ENCODE results near the gene PLEKHA8. TPM values are rescaled to one million over a fixed set of nuclear protein-coding genes. Genes with fewer than 3 reads are reported as not detected.

The PLEKHA8 gene
- total RNA-seq, 1 experiment from 2014 or later, result 38.1 TPM

- TF ChIP-seq, protein P1, sequence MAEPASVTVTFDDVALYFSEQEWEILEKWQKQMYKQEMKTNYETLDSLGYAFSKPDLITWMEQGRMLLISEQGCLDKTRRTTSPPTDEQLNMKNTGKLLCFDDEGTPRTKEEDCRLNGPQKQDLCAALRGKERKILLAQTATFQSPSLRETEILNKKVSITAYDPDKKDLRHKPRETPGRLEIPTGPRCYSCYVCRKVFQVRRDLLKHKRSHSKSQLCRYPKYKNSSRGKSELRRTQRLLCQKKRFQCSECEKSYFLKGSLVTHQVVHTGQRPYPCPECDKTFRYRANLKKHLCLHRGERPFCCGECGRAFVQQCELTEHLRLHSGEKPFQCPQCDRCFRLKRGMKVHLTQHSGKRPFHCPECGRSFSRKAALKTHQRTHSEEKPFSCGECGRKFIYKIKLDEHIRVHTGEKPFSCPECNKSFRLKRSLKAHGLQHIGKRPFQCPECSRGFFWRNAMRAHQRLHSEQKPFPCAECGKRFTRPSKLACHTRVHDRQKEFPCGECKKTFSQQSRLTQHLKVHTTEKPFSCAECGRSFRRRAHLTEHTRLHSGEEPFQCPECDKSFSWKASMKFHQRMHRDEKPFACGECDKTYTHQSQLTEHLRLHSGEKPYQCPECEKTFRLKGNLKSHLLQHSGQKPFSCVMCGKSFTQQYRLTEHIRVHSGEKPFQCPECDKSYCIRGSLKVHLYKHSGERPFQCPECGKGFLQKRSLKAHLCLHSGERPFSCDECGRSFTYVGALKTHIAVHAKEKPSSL (CRISPR knock-in tag; conservative IDR thresholded peaks at IDR 0.05), result no peak
- TF ChIP-seq NR3C1 (CRISPR knock-in tag; conservative IDR thresholded peaks at IDR 0.05; ENCODE audit: low read depth) (no peak), ZNF317 (CRISPR knock-in tag; IDR thresholded peaks at IDR 0.05; ENCODE audit: borderline replicate concordance, low read depth) (no peak)
- TF ChIP-seq, protein P2, sequence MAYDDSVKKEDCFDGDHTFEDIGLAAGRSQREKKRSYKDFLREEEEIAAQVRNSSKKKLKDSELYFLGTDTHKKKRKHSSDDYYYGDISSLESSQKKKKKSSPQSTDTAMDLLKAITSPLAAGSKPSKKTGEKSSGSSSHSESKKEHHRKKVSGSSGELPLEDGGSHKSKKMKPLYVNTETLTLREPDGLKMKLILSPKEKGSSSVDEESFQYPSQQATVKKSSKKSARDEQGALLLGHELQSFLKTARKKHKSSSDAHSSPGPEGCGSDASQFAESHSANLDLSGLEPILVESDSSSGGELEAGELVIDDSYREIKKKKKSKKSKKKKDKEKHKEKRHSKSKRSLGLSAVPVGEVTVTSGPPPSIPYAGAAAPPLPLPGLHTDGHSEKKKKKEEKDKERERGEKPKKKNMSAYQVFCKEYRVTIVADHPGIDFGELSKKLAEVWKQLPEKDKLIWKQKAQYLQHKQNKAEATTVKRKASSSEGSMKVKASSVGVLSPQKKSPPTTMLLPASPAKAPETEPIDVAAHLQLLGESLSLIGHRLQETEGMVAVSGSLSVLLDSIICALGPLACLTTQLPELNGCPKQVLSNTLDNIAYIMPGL (CRISPR knock-in tag; IDR thresholded peaks at IDR 0.05), result no peak
- TF ChIP-seq, protein P3, sequence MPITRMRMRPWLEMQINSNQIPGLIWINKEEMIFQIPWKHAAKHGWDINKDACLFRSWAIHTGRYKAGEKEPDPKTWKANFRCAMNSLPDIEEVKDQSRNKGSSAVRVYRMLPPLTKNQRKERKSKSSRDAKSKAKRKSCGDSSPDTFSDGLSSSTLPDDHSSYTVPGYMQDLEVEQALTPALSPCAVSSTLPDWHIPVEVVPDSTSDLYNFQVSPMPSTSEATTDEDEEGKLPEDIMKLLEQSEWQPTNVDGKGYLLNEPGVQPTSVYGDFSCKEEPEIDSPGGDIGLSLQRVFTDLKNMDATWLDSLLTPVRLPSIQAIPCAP (CRISPR knock-in tag; IDR thresholded peaks at IDR 0.05), result no peak
Observed at GRCh38 chr7:30116771-30117170, 88.6 kb downstream of the PLEKHA8 start (continued).

GRCh38 chr7:30117896-30118295 is 89.7 kb downstream of the PLEKHA8 start:
- TF ChIP-seq, protein P2 (CRISPR knock-in tag; IDR thresholded peaks at IDR 0.05), result no peak
- TF ChIP-seq, protein P4, sequence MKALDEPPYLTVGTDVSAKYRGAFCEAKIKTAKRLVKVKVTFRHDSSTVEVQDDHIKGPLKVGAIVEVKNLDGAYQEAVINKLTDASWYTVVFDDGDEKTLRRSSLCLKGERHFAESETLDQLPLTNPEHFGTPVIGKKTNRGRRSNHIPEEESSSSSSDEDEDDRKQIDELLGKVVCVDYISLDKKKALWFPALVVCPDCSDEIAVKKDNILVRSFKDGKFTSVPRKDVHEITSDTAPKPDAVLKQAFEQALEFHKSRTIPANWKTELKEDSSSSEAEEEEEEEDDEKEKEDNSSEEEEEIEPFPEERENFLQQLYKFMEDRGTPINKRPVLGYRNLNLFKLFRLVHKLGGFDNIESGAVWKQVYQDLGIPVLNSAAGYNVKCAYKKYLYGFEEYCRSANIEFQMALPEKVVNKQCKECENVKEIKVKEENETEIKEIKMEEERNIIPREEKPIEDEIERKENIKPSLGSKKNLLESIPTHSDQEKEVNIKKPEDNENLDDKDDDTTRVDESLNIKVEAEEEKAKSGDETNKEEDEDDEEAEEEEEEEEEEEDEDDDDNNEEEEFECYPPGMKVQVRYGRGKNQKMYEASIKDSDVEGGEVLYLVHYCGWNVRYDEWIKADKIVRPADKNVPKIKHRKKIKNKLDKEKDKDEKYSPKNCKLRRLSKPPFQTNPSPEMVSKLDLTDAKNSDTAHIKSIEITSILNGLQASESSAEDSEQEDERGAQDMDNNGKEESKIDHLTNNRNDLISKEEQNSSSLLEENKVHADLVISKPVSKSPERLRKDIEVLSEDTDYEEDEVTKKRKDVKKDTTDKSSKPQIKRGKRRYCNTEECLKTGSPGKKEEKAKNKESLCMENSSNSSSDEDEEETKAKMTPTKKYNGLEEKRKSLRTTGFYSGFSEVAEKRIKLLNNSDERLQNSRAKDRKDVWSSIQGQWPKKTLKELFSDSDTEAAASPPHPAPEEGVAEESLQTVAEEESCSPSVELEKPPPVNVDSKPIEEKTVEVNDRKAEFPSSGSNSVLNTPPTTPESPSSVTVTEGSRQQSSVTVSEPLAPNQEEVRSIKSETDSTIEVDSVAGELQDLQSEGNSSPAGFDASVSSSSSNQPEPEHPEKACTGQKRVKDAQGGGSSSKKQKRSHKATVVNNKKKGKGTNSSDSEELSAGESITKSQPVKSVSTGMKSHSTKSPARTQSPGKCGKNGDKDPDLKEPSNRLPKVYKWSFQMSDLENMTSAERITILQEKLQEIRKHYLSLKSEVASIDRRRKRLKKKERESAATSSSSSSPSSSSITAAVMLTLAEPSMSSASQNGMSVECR (CRISPR knock-in tag; IDR thresholded peaks at IDR 0.05; ENCODE audit: borderline replicate concordance), result no peak
- no peak overlapping the region for H3K27ac Mint-ChIP-seq
- no peaks in the 10 kb centered on the region for H3K27me3 Mint-ChIP-seq (ENCODE audit: low read depth)
- no peaks in the 10 kb centered on the region for H3K4me1 Mint-ChIP-seq
- no peak for ATAC-seq
- peaks cover 8% of the 10 kb centered on the region for H3K36me3 Mint-ChIP-seq
- peaks cover 21% of the 10 kb centered on the region for H3K9me3 Mint-ChIP-seq
- ChIA-PET POLR2A (no interaction called here), CTCF (no interaction called here)
- no peak overlapping the region for H3K4me3 Mint-ChIP-seq
- no peak for DNase-seq (ENCODE audit: low spot score)

GRCh38 chr7:30119890-30120577 is 91.8 kb downstream of the PLEKHA8 start:
- Mint-ChIP-seq H3K36me3 (no peaks in the 10 kb centered on the region), H3K4me3 (no peak overlapping the region), H3K9me3 (peaks cover under 1% of the 10 kb centered on the region; the same call in 1 of the 2 replicates), H3K27me3 (ENCODE audit: low read depth) (no peaks in the 10 kb centered on the region), H3K4me1 (no peaks in the 10 kb centered on the region), H3K27ac (no peak overlapping the region)
- no peak for TF ChIP-seq MYBL2 (CRISPR knock-in tag; IDR thresholded peaks at IDR 0.05)
- no peak for TF ChIP-seq ZNF317 (CRISPR knock-in tag; IDR thresholded peaks at IDR 0.05; ENCODE audit: borderline replicate concordance, low read depth)
- no peak for TF ChIP-seq PRRX2 (CRISPR knock-in tag; IDR thresholded peaks at IDR 0.05)
- no peak for TF ChIP-seq MXD4 (CRISPR knock-in tag; IDR thresholded peaks at IDR 0.05; ENCODE audit: borderline replicate concordance)
- TF ChIP-seq ZBTB21 (CRISPR knock-in tag; IDR thresholded peaks at IDR 0.05; ENCODE audit: borderline replicate concordance), result no peak
- TF ChIP-seq IRF2 (CRISPR knock-in tag; IDR thresholded peaks at IDR 0.05; ENCODE audit: borderline replicate concordance, low read depth), result no peak
- TF ChIP-seq SMAD4 (CRISPR knock-in tag; IDR thresholded peaks at IDR 0.05), result no peak
- no peak for TF ChIP-seq ZNF512 (CRISPR knock-in tag; IDR thresholded peaks at IDR 0.05; ENCODE audit: borderline replicate concordance)
- ChIA-PET CTCF (interaction anchor here (0.7 kb wide), 1 partner anchor 144 kb away, joined by 3 read pairs; no protein-coding TSS in a partner anchor), POLR2A (no interaction called here)
- DNase-seq (ENCODE audit: low spot score) (no peak), ATAC-seq (no peak)
